Fibroblast of skin of right quadriceps (primary cell): ENCODE data around the gene GPER1.
"Not testable (repeated sequence)": the region's sequence is repeated elsewhere in the genome, so short reads cannot be mapped to it uniquely, and the experiment has no call there.

Source experiments
- DNase-seq: peaks from one replicate; pipeline ENCODE4 v3.0.0-alpha.2; 2013

The GPER1 gene

GRCh38 chr7:1123715-1124114 lies 35.8 kb downstream of the GPER1 start:
- peak; percentile 56 for DNase-seq

GRCh38 chr7:1124164-1124563 lies 36.3 kb downstream of the GPER1 start:
- DNase-seq, result no peak

- DNase-seq, result no peak
Measured at GRCh38 chr7:1124816-1125602, 37.1 kb downstream of the GPER1 start.

- DNase-seq, result no peak
Measured at GRCh38 chr7:1125603-1125969, 37.7 kb downstream of the GPER1 start.

GRCh38 chr7:1127001-1127400 lies 39.1 kb downstream of the GPER1 start:
- no peak for DNase-seq

- DNase-seq, result no peak
Measured at GRCh38 chr7:1129431-1129830, 41.5 kb downstream of the GPER1 start.

- DNase-seq, result no peak
Measured at GRCh38 chr7:1130021-1130990, 42.4 kb downstream of the GPER1 start.

- no peak for DNase-seq
Measured at GRCh38 chr7:1131471-1132265, 43.8 kb downstream of the GPER1 start.

- DNase-seq, result no peak
Measured at GRCh38 chr7:1134951-1135350, 47.0 kb downstream of the GPER1 start.

GRCh38 chr7:1136841-1137516 lies 49.1 kb downstream of the GPER1 start:
- DNase-seq, result no peak

- DNase-seq, result no peak
Measured at GRCh38 chr7:1137517-1138167, 49.7 kb downstream of the GPER1 start.

- no peak for DNase-seq
Measured at GRCh38 chr7:1140476-1141104, 52.7 kb downstream of the GPER1 start.

GRCh38 chr7:1141651-1142050 lies 53.7 kb downstream of the GPER1 start:
- no peak for DNase-seq

GRCh38 chr7:1142051-1142635 lies 54.2 kb downstream of the GPER1 start:
- no peak for DNase-seq

GRCh38 chr7:1143031-1143430 lies 55.1 kb downstream of the GPER1 start:
- not testable (repeated sequence) for DNase-seq
